Mesothelial cell of epicardium (in vitro differentiated cells): Measurements from ENCODE around the gene FFAR4. TPM values are rescaled to one million over a fixed set of nuclear protein-coding genes. Genes with fewer than 3 reads are reported as not detected.

Experiments
- DNase-seq, 2 experiments: peaks; one replicate each; pipeline ENCODE4 v3.0.0; 2021; ENCODE audit warnings: low spot score in 2 of 2; ENCODE audit not compliant: unreplicated experiment in 2 of 2
- H3K27ac Mint-ChIP-seq: 2 replicates; pipeline ENCODE4 v1.8.0; 2021; ENCODE audit warnings: mixed read lengths
- H3K27me3 Mint-ChIP-seq: 2 replicates; pipeline ENCODE4 v1.8.0; 2021; ENCODE audit warnings: low read depth, mixed read lengths
- H3K36me3 Mint-ChIP-seq: 2 replicates; pipeline ENCODE4 v1.8.0; 2021; ENCODE audit warnings: mixed read lengths
- H3K4me1 Mint-ChIP-seq: 2 replicates; pipeline ENCODE4 v1.8.0; 2021; ENCODE audit warnings: mixed read lengths
- H3K4me3 Mint-ChIP-seq: 2 replicates; pipeline ENCODE4 v1.8.0; 2021; ENCODE audit warnings: mild to moderate bottlenecking, moderate library complexity, mixed read lengths
- H3K9me3 Mint-ChIP-seq: 2 replicates; pipeline ENCODE4 v1.8.0; 2021; ENCODE audit warnings: mixed read lengths
- total RNA-seq: library from RNA; stranded (reverse); gene quantifications from 3 replicates; pipeline ENCODE4 v1.2.1, GENCODE V29; 2021
- TF ChIP-seq, protein P1 (sequence below): fragments of 200-600 bp; sonication (generic); IDR thresholded peaks from one replicate; pipeline ENCODE4 v1.5.0; 2021; ENCODE audit warnings: antibody characterized with exemption; ENCODE audit not compliant: unreplicated experiment

Gene FFAR4
- total RNA-seq, 1 donor from 2014 or later = not detected

DNA sequence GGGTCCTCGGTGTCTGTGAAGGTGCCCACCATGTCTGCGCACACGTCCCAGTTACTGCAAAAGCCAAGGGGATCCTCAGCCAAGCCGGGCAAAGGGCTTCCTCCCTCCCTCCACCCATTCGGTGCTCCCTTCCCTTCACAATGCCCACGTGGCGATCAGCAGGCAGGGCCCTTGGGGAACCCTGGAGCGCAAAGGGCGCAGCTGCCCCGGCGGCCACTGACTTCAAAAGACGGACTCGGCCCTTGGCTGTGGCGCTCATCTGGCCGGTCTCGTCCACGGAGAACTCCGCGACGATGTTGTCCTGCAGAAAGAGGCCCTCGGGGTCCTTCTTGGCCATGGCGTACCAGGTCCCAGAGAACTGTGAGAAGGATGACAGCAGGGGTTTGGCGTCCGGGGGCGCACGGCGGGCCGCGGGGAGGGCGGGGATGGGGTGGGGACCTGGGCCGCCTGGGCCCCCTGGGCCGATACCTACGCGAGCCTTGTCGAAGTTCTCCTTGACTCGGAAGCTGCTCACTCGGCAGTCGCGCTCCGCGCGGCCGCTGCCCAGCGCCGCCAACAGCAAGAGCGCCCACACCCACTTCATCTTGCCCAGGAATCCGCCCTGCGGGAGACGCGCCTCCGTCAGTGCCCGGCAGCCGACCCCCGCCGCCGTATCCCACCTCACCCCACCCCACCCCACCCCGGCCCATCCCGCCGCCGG is 34.1 kb downstream of the FFAR4 start:
- H3K4me3 Mint-ChIP-seq = peak overlapping the region; percentile 64
- H3K36me3 Mint-ChIP-seq = no peaks in the 10 kb centered on the region
- peaks cover 12% of the 10 kb centered on the region for H3K4me1 Mint-ChIP-seq
- H3K27ac Mint-ChIP-seq = no peak overlapping the region
- H3K9me3 Mint-ChIP-seq = no peaks in the 10 kb centered on the region
- peak; percentile 31 to 59 for DNase-seq
- TF ChIP-seq, protein P1, sequence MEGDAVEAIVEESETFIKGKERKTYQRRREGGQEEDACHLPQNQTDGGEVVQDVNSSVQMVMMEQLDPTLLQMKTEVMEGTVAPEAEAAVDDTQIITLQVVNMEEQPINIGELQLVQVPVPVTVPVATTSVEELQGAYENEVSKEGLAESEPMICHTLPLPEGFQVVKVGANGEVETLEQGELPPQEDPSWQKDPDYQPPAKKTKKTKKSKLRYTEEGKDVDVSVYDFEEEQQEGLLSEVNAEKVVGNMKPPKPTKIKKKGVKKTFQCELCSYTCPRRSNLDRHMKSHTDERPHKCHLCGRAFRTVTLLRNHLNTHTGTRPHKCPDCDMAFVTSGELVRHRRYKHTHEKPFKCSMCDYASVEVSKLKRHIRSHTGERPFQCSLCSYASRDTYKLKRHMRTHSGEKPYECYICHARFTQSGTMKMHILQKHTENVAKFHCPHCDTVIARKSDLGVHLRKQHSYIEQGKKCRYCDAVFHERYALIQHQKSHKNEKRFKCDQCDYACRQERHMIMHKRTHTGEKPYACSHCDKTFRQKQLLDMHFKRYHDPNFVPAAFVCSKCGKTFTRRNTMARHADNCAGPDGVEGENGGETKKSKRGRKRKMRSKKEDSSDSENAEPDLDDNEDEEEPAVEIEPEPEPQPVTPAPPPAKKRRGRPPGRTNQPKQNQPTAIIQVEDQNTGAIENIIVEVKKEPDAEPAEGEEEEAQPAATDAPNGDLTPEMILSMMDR = no peak
- H3K27me3 Mint-ChIP-seq = peaks cover 79% of the 10 kb centered on the region

DNA sequence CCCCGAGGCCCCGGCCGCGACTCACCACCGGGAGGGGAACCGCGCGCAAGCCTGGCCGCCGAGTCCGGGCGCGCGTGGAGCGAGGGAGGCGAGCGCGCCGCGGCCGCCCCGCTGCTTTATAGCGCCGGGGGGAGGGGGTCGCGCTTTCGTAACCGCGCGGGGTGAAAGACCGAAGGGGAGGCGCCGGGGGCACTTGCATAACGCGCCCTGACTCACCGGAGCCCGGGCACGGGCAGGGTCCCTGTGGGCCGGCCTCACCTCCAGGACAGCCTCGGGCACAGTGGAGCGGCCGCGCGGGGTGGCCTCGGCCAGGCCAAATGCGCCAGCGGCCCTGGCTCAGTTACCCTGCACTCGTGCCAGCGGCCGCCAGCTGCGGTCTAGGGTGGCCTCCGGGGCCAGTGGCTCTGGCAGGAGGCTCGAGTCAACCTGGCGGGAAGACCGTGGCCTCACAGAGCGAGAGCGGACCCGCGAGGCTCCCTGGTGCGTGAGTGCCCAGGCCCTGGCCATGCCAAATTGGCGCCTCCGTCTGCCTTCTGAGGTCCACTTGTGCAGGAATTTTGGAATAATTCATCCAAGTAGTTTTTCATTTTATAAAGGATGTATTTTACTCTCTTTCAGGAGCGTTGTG is 34.8 kb downstream of the FFAR4 start, which contains the start of gene RBP4:
Gene RBP4 (minus strand): TSS at position 90 of the 628 bp plus-strand sequence. CDS start 207 bp downstream, outside the sequence.
- TF ChIP-seq, protein P1 = no peak
- Mint-ChIP-seq H3K4me3 (peak within 1 kb of the TSS; percentile 64), H3K4me1 (peaks cover 12% of the 10 kb centered on the region), H3K27me3 (peaks cover 80% of the 10 kb centered on the region), H3K9me3 (no peaks in the 10 kb centered on the region), H3K36me3 (no peaks in the 10 kb centered on the region), H3K27ac (no peak within 1 kb of the TSS)
- DNase-seq = no peak

DNA sequence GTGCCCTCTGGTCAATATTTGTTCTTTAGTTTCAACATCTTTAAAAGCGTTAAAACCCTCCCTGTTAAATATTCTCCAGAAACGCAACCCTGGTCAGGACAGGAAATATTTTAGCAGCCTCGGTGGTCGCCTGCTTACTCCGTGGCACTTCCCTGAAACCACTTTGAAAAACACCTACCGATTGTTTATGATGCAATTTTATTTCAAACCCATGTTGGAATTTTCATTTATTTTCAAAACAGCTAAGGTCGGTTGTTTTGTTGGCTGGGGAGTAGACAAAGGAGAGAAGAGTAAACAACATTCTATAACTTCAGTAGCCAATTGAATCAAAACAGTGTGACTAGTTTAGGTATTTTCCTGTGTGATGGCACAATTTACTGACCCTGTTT is 35.3 kb downstream of the FFAR4 start:
- Mint-ChIP-seq H3K36me3 (no peaks in the 10 kb centered on the region), H3K4me3 (peak overlapping the region; percentile 53), H3K9me3 (no peaks in the 10 kb centered on the region), H3K4me1 (peaks cover 12% of the 10 kb centered on the region), H3K27ac (no peak overlapping the region), H3K27me3 (peaks cover 83% of the 10 kb centered on the region)
- TF ChIP-seq, protein P1 = no peak
- DNase-seq = no peak

DNA sequence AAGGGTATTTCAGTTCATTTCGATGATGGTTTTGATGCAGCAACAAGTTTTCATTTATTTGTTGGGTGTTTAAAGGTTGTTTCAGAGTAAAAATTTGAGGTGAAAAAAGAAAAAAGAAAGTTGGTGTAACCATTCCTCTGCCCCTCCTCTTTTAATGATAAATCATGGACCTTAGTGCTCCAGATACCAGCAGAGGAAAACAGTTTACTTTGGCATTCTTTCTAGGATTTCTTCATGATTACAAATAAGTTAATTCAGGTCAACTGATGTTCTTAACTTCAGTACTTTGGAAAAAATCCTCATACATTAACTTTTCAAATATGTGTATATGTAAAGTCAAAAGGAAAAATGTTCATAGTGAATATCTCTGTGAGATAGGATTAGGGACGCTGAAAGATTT is 36.6 kb downstream of the FFAR4 start:
- no peak overlapping the region for H3K27ac Mint-ChIP-seq
- DNase-seq = no peak
- H3K27me3 Mint-ChIP-seq = peaks cover 86% of the 10 kb centered on the region
- H3K4me1 Mint-ChIP-seq = peaks cover 12% of the 10 kb centered on the region
- TF ChIP-seq, protein P1 = no peak
- H3K4me3 Mint-ChIP-seq = no peak overlapping the region
- peaks cover 3% of the 10 kb centered on the region for H3K9me3 Mint-ChIP-seq
- H3K36me3 Mint-ChIP-seq = no peaks in the 10 kb centered on the region

DNA sequence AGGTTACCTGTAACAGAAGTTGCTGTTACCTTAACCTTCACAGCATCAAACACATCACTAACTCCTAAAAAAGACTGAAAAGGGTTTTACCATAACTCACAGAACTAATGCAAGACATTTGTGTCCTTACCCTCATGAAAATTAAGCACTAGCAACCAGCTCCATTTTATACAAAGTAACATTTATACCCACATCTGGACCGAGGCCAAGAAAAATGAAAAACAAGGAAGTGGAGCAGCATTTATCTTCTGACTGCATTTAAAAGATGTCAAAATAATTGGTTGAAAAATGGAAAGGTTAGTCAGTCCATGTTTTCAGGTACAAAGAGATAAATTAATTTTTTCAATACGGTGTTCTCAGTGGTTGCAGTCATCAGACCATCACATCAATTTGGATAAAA is 37.7 kb downstream of the FFAR4 start:
- TF ChIP-seq, protein P1 = no peak
- peaks cover 85% of the 10 kb centered on the region for H3K27me3 Mint-ChIP-seq
- no peak overlapping the region for H3K27ac Mint-ChIP-seq
- H3K9me3 Mint-ChIP-seq = peaks cover 3% of the 10 kb centered on the region
- H3K36me3 Mint-ChIP-seq = no peaks in the 10 kb centered on the region
- DNase-seq = no peak
- H3K4me3 Mint-ChIP-seq = no peak overlapping the region
- peaks cover 12% of the 10 kb centered on the region for H3K4me1 Mint-ChIP-seq
